Dermis blood vessel endothelial cell (primary cell): Measurements from ENCODE around the gene AGO3. TPM values are rescaled to one million over a fixed set of nuclear protein-coding genes. Genes with fewer than 3 reads are reported as not detected.
"Not testable (repeated sequence)": the region's sequence is repeated elsewhere in the genome, so short reads cannot be mapped to it uniquely, and the experiment has no call there.

Experiments
- DNase-seq: peaks from one replicate; pipeline ENCODE4 v3.0.0; 2010
- total RNA-seq: library from RNA; depleted of rRNA; stranded (reverse); fragments of >200 nt; gene quantifications from 2 replicates; pipeline ENCODE4 v1.2.3, GENCODE V29; 2014

Gene AGO3
- total RNA-seq, 1 donor from 2014 or later = 20.8 TPM

DNA sequence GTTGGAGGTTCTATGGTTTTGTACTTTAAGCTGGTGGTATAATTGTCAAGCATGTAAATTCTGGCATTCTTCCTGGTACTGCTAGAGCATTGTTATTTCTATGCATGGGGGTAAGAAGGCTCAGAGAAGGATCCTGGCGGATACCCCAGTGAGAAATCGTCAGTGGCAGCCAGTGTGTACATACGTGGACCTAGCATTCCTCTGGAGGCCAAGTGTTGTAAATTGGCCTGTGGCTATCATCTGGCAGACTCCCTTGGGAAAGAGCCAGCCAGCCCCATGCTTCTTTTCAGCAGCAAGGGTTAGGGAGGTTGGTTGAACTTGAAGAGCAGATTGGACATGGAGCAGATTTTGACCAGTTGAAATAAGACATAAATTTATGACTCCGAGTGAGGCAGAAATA lies 5.2 kb upstream of the AGO3 start:
- no peak for DNase-seq

DNA sequence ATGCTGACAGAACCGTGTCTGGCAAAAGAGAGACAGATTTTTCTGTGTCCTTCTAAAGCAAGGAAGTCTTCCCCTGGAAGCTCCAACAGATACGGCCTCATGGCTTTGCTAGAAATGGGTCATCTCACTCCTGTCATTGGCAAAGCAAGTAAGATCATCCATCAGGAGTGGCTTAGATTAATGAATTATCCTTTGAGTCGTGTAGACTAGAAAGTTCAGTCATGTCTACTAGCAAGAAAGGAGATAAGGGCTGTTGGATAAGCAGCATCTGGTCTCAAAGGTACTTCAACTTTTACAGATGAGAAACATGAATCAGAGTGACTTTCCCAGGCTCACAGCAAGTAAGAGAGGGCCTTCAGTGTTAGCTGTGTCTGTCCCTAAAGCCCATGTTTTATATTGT lies 3.4 kb upstream of the AGO3 start:
- no peak for DNase-seq

DNA sequence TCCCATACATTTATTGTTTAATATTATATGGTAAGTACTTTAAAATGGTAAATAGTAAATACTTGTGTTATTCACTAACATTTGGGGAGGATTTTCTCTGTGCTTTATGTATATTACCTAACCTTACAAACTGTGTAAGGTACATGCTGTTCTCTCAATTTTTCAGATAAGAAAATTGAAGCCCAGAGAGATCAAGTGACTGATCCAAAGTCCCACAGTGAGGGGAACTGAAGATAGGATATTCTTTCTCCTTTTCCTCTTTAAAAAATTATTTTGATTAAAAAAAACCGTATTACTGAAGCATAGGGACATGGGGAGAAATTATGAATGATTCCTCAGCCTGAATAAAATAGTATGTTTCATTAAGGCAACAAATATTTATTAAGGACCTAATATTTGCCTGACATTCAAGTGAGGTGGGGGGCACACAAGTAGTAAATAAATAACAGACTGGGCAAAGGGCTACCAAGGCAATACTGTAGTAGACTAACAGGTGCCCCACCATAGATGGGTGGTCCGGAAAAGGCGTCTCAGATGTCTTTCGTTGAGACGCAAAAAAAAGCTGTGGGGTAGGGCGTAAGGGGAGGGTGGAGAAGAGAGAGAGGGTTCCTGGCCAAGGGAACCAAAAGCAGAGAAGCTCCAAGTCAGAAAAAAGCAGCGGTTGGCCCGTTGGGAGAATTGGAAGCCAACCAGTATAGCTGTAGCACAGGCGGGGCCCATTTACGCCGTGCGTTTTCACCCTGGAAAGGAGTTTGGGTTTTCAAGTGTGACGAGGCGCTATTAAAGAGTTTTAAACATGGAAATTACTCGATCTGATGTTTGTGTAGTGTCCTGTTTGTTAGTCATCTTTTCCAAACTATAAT lies 944 bp upstream of the AGO3 start:
- no peak for DNase-seq

DNA sequence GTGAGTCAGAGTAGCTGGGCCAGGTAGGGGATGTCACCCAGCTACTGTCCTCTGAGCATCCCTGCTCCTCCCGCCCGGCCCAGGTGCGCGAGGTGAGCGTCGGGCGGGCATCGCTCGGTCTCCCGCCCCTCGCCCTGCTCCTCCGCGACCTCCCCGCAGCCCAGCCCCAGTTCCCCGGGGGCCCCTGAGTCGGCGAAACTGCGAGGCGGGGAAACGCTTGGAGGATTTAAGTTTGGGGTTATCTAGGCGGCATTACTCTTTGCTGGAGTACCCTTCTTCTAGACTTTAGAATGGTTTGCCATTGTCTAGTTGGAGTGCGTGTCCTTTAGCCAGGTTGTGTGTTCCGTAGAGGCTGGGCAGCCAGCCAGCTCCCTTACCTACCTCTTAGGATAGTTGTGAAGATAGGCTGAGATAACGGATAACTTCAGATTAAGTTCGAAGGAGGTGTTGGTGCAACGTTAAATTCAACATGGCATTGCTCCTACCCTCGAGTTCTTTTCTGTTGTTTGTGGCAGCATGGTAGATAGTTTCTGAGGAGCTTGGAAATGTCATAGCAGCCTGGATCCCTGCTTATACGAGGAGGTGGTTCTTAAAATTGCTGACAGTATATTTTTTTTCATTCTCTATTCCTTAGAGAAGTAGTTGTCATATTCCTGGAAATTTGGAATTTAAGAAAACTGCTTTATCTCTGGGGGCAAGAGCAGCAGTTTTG lies 697 bp downstream of the AGO3 start:
- peak; percentile 33 for DNase-seq

DNA sequence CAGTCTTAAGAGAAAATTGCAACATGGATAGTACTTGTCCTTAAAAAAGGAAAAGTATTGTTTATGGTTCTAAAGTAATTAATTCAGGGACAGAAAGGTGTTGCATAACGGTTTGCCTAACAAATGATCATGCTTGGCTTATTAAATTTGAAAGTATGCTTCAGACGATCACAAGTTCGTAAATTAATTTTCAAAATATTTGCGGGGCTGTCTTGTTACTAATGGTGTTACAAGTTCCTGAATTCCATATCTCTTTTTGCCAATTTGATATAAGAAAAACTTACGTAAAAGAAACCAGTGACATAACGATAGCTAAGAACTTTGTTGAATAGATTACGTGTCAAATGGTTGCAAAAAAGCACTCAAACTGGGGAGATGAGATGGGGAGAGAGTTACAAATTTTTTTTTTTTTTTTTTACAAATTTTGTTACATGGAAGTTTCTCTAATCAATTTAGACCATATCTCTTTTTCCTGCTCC lies 1.3 kb downstream of the AGO3 start:
- DNase-seq = no peak

DNA sequence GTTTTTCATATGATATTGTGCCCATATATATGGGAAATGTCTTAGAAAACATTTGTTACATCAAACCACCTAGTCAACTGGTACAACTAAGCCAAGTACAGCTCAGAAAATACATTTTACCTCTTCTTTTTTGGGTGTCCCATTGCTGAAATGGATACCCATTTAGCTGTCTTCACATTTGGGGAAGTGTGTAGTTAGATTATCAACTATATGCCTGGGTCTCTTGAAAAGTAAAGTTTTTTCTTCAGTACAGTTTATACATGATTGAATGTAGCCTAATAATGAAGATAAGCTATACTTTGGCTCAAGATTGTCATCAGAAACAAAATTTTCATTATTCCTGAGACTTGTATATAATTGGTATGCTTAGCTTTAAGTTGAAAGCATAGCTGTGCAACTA lies 2.0 kb downstream of the AGO3 start:
- no peak for DNase-seq

DNA sequence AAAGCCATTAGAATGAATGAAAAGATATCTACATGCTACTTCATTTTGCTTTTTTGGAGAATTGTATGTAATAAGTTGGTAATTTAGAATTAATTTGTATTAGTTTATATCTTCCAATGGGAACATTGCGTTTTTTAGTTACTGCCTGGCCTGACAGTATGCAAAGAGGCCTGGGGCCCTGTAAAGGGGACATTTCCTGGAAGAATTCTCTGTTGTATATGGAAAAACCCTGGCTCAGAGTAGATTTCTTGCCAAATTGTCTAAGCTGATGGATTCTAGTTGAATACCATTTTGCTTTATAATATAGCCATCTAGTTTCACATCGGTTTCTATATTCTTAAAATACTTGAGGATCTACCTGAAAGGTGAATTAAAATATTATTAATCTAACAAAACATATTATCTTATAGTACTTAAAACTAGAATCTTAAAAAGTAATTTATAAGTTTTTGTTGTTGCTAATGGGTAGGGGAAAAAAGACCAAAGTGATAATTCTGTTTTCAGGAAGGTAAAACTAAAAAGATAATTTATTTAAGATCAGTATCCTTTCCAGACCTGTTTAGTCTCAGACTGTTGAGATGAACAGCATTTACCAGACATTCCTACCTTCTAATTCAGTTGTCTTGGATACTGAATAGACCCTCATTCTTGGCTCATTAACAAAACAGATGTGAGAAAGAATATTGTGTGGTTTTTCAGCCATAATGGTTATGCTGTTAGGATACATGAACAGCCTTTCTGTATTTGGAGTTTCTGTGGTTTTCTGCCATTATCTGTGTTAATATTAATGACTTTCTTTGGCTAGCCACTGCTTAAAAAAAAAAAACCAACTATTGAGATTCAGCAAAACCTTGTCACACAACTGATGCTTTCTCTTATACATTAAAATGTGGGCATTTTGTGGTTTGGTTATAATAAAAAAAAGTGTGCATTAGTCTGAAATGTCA lies 4.8 kb downstream of the AGO3 start:
- DNase-seq = peak; percentile 46

DNA sequence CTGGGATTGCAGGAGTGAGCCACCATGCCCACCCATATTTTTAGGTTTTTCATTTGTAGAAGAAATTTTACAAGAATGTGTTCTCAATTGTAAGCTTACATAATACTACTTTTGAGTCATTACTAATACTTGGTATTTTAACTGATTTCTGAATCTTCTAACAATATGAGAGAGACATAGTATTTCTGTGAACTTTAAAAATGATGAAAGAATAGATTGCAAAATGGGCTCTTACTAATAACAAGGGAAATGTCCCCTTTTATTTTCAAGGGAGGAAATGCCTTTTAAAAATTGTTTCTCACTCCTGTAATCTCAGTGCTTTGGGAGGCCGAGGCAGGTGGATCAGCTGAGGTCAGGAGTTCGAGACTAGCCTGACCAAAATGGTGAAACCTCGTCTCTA lies 5.9 kb downstream of the AGO3 start:
- no peak for DNase-seq

DNA sequence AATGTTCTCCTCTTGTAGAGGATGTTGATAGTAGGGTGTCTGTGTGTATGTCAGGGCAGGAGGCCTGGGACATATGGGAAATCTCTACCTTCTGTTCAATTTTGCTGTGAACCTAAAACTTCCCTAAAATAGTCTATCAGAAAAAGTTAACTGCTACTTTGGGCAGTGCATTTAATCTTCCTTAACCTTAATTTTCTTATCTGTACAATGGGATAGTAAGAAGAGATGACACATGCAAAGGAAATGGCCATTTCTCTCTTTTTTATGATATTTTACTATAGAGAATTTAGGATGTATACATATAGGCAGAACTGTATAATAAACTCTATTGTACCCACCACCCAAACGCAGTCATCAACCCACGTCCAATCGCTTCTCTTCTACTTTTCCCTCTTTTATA lies 8.6 kb downstream of the AGO3 start:
- no peak for DNase-seq

DNA sequence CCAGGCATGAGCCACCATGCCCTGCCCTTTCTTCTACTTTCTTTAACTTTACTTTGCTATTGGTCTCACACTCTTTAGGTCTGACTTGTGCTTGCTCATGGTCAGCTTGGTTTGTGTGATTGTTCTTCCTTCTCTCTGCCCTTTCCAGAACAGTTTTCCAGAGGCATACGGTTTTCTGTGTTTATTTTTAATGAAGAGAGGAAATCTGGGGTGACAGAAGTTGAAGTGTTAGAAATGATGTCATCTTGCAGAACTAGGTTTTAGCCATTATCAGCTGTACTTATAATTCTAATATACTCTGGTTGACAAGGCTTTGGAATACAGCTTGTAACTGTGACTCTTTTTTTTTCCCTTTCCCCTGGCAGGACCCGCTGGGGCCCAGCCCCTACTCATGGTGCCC lies 14.4 kb downstream of the AGO3 start:
- DNase-seq = peak; percentile 33

DNA sequence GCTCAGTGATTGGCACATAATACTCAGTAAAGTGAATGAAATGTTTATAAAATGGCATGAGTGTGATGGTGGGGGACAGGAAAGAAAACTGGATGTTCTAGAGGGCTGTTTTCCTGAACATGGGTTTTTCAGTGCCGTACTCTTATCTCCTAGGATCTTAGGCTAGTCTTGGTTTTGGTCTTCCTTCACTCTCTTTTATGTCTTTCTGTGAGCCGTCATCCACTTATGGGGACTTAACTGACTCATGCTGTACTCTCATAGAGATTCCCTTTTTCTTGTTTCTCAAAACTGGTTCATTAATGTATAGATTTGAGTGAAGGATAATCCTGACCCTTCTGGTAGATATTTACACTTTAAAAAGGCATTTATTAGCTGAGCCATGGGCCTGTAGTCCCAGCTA lies 16.6 kb downstream of the AGO3 start:
- DNase-seq = no peak

DNA sequence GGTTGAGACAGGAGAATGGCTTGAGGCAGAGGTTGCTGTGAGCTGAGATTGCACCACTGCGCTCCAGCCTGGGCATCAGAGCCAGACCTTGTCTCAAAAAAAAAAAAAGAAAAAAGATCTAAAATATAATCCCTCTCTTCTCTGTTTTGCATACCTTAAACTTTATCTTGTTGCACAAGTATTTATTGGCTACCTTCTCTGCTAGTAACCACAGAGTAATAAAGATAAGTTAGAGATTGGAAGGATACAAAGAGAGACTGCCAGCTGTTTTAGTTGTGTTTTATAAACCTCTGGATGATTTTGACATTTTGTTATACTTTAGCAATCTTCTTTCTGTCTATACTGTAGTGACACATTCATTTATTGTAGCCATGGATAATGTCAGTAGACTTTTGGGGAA lies 27.7 kb downstream of the AGO3 start:
- DNase-seq = no peak

DNA sequence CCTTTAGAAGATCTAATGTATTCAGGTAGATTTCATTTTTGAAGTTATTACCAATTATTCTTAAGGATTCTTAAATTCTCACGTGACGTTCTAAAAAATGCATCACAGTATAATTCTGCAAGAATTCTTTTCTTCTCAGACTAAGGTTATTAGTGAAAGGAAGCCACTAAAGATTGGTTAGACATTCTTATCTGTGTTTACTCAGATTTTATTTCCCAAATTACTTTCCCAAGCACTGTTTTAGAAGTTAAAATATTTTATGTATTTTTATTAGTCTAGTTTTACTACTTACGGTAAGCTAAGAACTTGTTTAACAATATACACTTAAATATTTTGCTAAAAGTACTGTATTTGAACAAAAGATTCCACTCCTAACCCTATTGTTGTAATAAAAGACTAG lies 28.4 kb downstream of the AGO3 start:
- no peak for DNase-seq

DNA sequence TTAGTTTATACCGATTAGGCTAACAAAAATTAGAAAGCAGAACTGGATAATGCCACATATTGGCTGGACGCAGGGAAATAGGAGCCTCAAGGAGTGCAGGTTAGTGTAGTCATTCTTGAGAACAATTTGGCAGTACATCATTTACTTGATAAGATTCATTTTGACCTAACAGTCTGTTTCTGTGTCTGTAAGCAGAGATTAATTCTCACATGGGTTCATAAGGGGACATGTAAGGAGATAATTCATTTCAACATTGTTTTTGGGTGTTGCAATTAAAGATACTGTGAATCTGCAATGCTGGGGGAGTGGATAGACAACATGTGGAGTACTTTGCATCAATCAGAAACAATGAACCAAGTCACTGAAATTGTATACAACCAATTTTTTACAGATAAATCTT lies 32.0 kb downstream of the AGO3 start:
- DNase-seq = no peak

DNA sequence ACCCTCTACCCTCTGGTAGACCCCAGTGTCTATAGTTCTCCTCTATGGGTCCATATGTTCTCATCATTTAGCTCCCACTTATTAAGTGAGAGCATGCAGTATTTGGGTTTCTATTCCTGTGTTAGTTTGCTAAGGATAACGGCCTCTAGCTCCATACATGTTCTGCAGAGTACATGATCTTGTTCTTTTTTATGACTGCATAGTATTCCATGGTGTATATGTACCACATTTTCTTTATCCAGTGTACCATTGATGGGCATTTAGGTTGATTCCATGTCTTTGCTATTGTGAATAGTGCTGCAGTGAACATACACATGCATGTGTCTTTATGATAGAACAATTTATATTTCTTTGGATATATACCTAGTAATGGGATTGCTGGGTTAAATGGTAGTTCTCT lies 33.4 kb downstream of the AGO3 start:
- not testable (repeated sequence) for DNase-seq

DNA sequence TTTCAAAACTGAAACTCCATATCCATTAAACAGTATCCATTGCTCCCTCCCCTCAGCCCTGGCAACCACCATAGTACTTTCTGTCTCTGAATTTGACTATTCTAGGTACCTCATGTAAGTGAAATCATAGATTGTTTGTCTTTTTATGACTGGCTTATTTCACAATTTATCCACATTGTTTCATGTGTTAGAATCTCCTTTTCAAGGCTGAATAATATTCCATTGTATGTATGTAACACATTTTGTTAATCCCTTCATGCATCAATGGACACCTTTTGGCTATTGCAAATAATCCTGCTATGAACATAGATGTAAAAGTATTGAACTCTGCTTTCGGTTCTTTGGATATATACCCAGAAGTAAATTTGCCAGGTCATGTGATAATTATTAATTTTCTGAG lies 37.5 kb downstream of the AGO3 start:
- no peak for DNase-seq

DNA sequence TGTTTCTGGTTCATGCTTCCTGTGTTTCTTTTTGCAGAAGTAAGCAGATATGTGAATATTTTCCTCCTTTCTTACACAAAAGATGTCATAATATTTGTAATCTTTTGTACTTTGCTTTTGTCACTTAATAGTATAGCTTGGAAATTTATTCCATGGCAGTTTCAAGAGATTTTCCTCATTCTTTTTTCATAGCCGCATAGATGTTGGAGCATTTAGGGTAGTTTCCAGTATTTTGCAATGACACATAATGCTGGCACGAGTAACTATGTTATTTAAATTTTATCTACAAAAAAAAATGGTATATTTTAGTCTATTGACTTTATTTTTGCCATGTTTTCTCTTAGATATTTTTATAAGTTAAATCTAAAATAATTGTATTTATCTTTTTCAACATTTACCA lies 40.7 kb downstream of the AGO3 start:
- no peak for DNase-seq

DNA sequence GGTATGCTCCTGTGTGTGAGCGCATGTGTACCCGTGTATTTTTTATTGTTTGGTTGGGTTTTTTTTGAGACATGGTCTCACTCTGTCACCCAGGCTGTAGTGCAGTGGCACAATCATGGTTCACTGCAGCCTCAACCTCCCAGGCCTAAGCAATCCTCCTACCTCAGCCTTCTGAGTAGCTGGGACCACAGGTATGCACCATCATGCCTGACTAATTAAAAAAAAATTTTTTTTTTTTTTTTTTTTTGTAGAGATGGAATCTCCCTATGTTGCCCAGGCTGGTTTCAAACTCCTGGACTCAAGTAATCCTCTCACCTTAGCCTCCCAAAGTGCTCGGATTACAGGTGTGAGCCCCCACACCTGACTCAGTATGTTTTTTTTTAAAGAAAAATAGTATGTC lies 41.7 kb downstream of the AGO3 start:
- not testable (repeated sequence) for DNase-seq

DNA sequence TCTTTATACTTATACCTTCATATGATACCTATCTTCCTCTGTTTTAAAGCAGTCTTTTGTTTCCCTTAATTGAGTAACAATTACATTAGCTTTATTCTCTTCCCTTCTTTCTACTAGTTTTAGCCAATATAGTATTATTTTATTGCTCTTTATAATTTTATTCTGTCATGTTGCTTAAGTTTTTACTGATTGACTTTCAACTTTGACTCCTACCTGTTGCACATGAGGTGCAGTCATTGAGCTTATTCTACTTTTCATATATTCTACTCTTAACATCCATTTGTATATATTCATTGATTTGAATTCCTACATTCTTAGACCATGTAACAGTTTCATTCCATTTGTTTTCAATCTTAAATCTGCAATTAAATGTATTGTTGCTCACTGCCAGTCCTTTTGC lies 49.2 kb downstream of the AGO3 start:
- no peak for DNase-seq

DNA sequence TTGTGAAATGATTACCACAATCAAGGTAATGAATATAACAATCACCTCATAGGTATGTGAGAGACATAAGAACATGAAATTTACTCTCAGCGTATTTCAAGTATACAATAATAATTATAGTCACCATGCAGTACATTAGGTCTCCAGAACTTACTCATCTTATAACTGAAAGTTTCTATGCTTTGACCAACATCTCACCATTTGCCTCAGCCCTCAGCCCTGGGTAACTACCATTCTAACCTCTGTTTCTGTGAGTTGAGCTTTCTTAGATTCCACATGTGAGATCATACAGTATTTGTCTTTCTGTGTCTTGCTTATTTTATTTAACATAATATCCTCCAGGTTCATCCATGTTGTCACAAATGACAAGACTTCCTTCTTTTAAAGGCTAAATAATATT lies 57.3 kb downstream of the AGO3 start:
- DNase-seq = no peak

DNA sequence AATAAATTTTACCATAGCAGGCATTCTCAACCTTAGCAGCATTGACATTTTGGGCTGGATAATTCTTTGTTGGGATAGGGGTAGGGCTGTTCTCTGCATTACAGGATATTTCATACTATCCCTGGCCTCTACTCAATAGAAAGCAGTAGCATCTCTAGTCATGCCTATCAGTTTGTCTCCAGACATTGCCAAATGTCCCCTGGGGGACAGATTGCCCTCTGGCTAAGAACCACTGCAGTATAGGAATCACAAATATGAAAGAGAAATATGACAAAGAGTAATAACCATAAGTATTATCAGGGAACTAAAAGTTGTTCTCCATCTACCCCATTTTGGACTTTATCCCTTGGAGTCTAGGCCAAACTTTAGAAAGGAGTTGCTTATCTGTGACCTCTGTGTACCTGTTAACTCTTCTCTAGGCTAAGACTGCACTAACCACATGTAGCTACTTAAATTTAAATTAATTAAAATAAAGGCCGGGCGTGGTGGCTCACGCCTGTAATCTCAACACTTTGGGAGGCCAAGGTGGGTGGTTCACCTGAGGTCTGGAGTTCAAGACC lies 76.1 kb downstream of the AGO3 start:
- no peak for DNase-seq

DNA sequence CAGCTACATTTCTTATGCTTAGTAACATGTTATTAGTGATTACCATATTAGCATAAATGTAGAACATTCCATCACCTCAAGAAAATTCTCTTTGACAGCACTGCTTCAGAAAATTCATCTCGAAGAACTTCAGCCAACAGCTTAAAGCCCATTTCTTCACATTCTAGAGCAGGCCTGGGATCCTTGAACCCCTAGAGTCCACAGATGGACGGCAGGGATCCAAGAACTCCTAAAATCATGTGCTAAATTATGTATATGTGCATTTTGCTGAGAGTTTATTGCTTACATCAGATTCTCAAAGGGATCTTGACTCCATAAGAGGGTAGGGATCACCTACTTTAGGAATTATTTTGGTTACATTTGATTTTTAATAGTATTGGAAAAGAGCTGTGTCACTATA lies 76.8 kb downstream of the AGO3 start:
- no peak for DNase-seq
